HUES48 (cell line): ENCODE results near the gene FAM90A1.
"Not testable (repeated sequence)": the region's sequence is repeated elsewhere in the genome, so short reads cannot be mapped to it uniquely, and the experiment has no call there.

Experiments used
- H3K27ac ChIP-seq: one replicate; pipeline ENCODE4 v1.7.0; 2013; ENCODE audit warnings: low read depth, low read length, inconsistent platforms
- H3K27me3 ChIP-seq: 2 replicates; pipeline ENCODE4 v1.6.1; 2013; ENCODE audit warnings: mild to moderate bottlenecking, low read length; ENCODE audit not compliant: control insufficient read depth, insufficient read depth
- H3K36me3 ChIP-seq: 2 replicates; pipeline ENCODE4 v1.6.1; 2013; ENCODE audit warnings: low read length; ENCODE audit not compliant: control insufficient read depth, insufficient read depth
- H3K4me1 ChIP-seq: 2 replicates; pipeline ENCODE4 v1.6.1; 2013; ENCODE audit warnings: mild to moderate bottlenecking, low read length; ENCODE audit not compliant: control insufficient read depth, insufficient read depth
- H3K4me3 ChIP-seq: 2 replicates; pipeline ENCODE4 v1.5.1; 2013; ENCODE audit warnings: mild to moderate bottlenecking, low read depth, low read length
- H3K9ac ChIP-seq: 2 replicates; pipeline ENCODE4 v1.6.1; 2013; ENCODE audit warnings: mild to moderate bottlenecking, low read depth, low read length, moderate library complexity
- H3K9me3 ChIP-seq: 2 replicates; pipeline ENCODE4 v1.6.1; 2013; ENCODE audit warnings: low read length; ENCODE audit not compliant: control insufficient read depth, insufficient read depth

Gene FAM90A1

GRCh38 chr12:8231666-8232608 lies 4.5 kb upstream of the FAM90A1 start:
- H3K9ac ChIP-seq, H3K27me3 ChIP-seq, H3K36me3 ChIP-seq, H3K4me3 ChIP-seq, H3K4me1 ChIP-seq, H3K9me3 ChIP-seq, H3K27ac ChIP-seq: not testable (repeated sequence)

- H3K36me3 ChIP-seq, H3K4me3 ChIP-seq, H3K27ac ChIP-seq, H3K9me3 ChIP-seq, H3K4me1 ChIP-seq, H3K9ac ChIP-seq, H3K27me3 ChIP-seq: not testable (repeated sequence)
Observed at GRCh38 chr12:8231049-8231448, 3.6 kb upstream of the FAM90A1 start.

- not testable (repeated sequence) for H3K27ac ChIP-seq, H3K9ac ChIP-seq, H3K9me3 ChIP-seq, H3K4me1 ChIP-seq, H3K4me3 ChIP-seq, H3K27me3 ChIP-seq, H3K36me3 ChIP-seq
Observed at GRCh38 chr12:8229486-8229885, 2.1 kb upstream of the FAM90A1 start.

GRCh38 chr12:8228607-8229006 lies 1.2 kb upstream of the FAM90A1 start:
- not testable (repeated sequence) for H3K36me3 ChIP-seq, H3K9ac ChIP-seq, H3K27ac ChIP-seq, H3K4me1 ChIP-seq, H3K27me3 ChIP-seq, H3K4me3 ChIP-seq, H3K9me3 ChIP-seq

- not testable (repeated sequence) for H3K36me3 ChIP-seq, H3K4me3 ChIP-seq, H3K9ac ChIP-seq, H3K27me3 ChIP-seq, H3K4me1 ChIP-seq, H3K9me3 ChIP-seq, H3K27ac ChIP-seq
Observed at GRCh38 chr12:8227732-8228077, 287 bp upstream of the FAM90A1 start.

GRCh38 chr12:8226355-8226754 lies 1.1 kb downstream of the FAM90A1 start:
- Histone ChIP-seq H3K36me3 (no peaks in the 10 kb centered on the region), H3K27me3 (no peaks in the 10 kb centered on the region), H3K4me3 (no peak overlapping the region), H3K4me1 (no peaks in the 10 kb centered on the region), H3K9ac (no peak overlapping the region), H3K9me3 (no peaks in the 10 kb centered on the region), H3K27ac (no peak overlapping the region)

GRCh38 chr12:8224782-8225181 lies 2.6 kb downstream of the FAM90A1 start:
- H3K27ac ChIP-seq, H3K4me1 ChIP-seq, H3K27me3 ChIP-seq, H3K4me3 ChIP-seq, H3K9ac ChIP-seq, H3K36me3 ChIP-seq, H3K9me3 ChIP-seq: not testable (repeated sequence)

- H3K27ac ChIP-seq, H3K4me1 ChIP-seq, H3K27me3 ChIP-seq, H3K4me3 ChIP-seq, H3K9ac ChIP-seq, H3K9me3 ChIP-seq, H3K36me3 ChIP-seq: not testable (repeated sequence)
Observed at GRCh38 chr12:8223646-8224045, 3.8 kb downstream of the FAM90A1 start.

- H3K4me1 ChIP-seq, H3K4me3 ChIP-seq, H3K27me3 ChIP-seq, H3K9me3 ChIP-seq, H3K9ac ChIP-seq, H3K27ac ChIP-seq, H3K36me3 ChIP-seq: not testable (repeated sequence)
Observed at GRCh38 chr12:8222303-8222702, 5.1 kb downstream of the FAM90A1 start.

GRCh38 chr12:8221844-8222243 lies 5.6 kb downstream of the FAM90A1 start:
- not testable (repeated sequence) for H3K27ac ChIP-seq, H3K4me1 ChIP-seq, H3K27me3 ChIP-seq, H3K36me3 ChIP-seq, H3K9me3 ChIP-seq, H3K9ac ChIP-seq, H3K4me3 ChIP-seq

GRCh38 chr12:8221375-8221774 lies 6.0 kb downstream of the FAM90A1 start:
- H3K36me3 ChIP-seq, H3K4me1 ChIP-seq, H3K9ac ChIP-seq, H3K27ac ChIP-seq, H3K27me3 ChIP-seq, H3K9me3 ChIP-seq, H3K4me3 ChIP-seq: not testable (repeated sequence)
